Measurements from ENCODE around the gene PTCD2.

PTCD2 gene

GRCh38 chr5:72351376-72351775, 31.2 kb downstream of the PTCD2 start:
- DNase-seq = no peak

GRCh38 chr5:72352616-72353015, 32.4 kb downstream of the PTCD2 start:
- no peak for DNase-seq

DNA sequence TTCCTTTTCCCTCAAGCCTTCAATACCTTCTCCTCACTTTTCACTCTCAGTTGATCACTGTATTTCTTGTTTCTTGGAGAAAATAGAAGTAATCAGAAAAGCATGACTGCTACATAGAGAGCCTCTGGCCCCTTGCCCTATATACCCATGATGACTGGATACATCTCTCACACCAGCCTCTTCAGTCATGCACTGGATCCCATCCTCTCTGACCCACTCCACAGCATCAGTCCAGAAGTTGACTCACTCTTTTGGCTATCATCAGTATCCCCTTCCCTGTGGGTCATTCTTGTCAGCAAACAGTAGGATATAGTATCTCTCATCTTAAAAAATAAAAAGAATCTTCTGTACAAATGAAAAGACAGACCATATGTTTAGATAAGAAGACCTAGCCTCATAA, 32.9 kb downstream of the PTCD2 start:
- no peak for DNase-seq

DNA sequence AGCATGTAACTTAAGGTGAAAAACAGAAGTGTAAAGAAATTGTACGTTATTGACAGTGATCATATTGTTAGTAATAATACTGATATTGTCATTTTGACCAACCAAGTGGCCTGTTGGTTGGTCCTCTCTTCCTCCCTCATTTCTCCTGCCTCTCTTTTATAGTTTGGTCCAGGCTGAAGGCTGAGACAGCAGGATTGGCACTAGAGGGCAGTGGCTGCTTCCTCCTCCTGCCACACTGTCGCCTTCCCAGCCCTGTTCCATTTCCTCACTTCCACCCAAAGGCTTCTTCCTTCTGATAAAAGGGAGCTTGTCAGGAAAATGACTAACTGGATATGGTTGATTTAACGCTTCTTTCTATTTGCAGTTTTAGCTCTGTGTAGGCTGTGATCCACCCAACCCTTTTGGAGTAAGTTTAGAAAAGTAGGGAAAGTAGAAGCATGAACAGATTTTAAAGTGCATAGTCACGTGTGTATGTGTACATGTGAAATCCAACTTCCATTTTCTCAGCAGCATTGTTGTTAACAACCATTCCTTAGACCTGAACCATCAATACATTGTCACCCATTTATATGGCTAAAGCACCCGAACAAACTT, 35.6 kb downstream of the PTCD2 start:
- DNase-seq = no peak

GRCh38 chr5:72356361-72356760, 36.2 kb downstream of the PTCD2 start:
- no peak for DNase-seq

DNA sequence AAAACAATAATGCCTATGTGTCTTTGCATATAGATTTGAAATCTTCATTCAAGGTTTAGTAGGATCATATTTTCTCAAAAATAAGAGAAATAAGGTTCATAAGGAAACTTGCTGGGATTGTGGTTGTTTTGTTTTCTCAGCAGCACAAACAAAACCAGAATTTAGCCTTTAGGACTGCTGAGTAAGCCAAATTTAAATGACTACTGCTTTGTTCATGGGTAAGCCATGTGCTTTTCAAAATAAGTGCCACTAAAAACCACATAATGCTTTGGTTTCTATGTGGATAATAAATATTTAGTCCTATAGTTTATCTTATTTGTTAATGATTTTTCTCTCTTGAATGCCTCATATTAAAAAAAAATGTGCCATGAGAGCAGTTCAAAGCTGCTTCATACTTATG, 38.8 kb downstream of the PTCD2 start:
- DNase-seq = no peak

- DNase-seq = no peak
These were observed 39.7 kb downstream of the PTCD2 start for GRCh38 chr5:72359886-72360285.

- DNase-seq = no peak
These were observed 43.1 kb downstream of the PTCD2 start for GRCh38 chr5:72363166-72363802.

- no peak for DNase-seq
These were observed 44.0 kb downstream of the PTCD2 start for GRCh38 chr5:72364171-72364570.

DNA sequence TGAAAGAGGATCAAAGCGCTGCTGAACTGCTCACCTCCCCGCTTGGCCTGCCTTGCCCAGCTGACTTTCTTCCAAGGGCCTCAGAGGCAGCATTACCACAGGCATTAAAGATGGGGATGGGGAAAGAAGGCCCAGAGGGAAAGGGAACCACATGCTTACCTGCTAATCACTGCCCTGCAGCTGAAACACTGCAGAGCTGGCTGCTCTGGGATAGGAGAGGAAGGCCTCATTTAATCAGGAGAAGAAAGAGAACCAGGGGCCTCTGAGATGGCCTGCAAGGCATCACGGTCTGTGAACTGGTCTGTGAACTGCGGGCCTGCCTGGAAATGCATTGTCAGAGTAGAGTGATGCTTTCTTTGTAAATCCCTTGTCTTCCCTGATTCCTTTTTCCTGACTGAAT, 44.8 kb downstream of the PTCD2 start:
- DNase-seq = no peak

DNA sequence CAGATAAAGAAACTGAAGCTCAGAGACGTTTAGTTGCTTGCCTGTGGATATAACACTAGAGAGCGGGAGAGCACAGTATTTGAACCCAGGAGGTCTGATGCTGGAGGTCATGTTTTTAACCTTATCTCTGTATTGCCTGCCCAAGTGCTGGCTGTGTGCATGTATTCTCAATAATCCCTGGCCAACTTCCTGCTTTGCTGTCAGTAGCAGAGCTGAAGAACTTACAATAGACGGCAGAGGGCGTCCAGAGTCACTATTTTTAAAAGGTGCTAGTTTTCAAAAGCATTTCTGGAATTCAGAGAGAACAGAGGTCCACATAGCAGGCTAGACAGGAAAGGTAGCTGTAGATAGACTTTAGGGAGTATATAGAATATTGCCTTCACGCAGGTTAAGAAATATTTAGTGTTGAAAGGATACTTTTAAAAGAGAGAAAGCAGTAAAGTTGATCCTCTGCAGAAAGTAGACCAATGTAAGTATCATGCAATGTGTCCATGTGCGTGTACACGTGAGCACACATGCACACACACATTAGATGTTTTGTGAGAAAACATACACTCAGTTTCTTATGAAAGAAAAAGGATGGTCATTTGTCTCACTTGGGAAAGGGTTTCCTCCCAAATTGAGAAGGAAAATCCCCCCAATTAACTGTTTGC, 46.3 kb downstream of the PTCD2 start:
- peak; percentile 28 for DNase-seq

GRCh38 chr5:72368271-72368670, 48.1 kb downstream of the PTCD2 start:
- DNase-seq = no peak

GRCh38 chr5:72369301-72369700, 49.1 kb downstream of the PTCD2 start:
- no peak for DNase-seq

GRCh38 chr5:72369711-72370110, 49.5 kb downstream of the PTCD2 start:
- DNase-seq = no peak

- no peak for DNase-seq
These were observed 52.2 kb downstream of the PTCD2 start for GRCh38 chr5:72372331-72372730.

- DNase-seq = no peak
These were observed 52.8 kb downstream of the PTCD2 start for GRCh38 chr5:72372923-72373322.

- DNase-seq = no peak
These were observed 54.7 kb downstream of the PTCD2 start for GRCh38 chr5:72374844-72375243.

GRCh38 chr5:72376381-72376780, 56.2 kb downstream of the PTCD2 start:
- no peak for DNase-seq

GRCh38 chr5:72377910-72378638, 57.9 kb downstream of the PTCD2 start:
- DNase-seq = no peak

DNA sequence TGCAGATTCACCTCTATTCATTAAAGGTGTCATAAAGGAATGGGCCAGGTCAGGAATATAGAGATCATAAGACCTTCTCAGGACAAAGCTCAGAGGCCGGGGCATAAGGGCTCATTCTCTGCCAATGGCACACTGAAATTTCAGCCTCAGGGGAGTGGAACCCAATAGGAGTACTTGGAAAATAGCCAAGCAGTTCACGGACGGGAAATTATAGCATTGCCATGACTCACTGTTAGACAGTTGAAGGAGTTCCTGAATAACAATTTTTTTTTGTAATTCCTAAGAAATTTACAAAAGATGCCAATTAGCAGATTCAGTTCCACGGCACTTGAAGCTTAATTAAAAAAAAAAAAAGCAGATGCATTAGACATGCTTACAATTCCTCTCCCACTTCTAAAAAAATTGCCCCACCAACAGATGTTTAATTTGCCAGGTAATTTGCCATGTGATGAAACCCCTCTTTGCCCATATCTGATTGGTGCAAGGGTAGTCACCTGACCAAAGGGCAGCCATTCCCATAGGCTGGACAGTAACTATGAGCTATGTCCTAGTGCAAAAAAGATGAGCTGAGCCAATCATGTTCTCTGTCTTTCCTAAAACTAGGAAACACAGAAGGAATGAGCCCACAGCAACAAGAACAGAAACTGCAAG, 58.6 kb downstream of the PTCD2 start:
- DNase-seq = no peak

GRCh38 chr5:72379936-72380335, 59.8 kb downstream of the PTCD2 start:
- no peak for DNase-seq

DNA sequence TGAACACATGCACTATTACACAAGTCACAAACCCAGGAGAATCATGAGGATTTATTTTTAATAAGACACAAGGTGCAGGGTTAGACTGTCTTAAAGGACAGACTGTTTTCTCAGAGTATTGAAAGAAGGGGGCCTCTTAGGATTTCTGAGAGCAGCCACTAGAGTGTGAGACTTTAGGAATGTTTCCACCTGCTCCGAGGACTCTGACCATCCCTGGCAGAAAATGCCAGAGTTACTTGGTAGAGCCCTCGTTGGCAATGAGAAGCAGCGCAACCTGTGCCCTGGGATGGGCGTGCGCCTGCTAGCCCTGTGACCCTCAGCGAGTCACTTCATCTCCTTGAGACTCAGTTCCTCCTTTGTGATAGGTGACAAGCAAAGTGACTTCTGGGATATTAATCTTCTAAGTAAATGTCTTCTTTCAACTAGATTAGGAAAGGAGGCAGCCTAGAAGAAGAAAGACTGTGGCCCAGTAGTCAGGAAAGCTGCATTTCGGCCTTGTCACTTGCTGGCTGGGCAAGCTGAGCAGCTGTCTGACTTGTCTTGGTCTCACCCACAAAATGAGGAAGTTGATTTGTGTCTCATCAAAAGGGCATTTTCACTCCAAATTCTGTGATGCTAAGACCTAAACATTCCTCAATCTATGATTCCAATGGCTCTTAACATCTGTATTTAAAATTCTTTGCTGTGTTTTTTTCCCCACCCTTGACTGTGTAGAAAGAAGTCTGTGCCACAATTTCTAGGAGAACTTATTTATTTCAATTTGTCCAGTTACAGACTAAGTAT, 60.5 kb downstream of the PTCD2 start:
- no peak for DNase-seq

DNA sequence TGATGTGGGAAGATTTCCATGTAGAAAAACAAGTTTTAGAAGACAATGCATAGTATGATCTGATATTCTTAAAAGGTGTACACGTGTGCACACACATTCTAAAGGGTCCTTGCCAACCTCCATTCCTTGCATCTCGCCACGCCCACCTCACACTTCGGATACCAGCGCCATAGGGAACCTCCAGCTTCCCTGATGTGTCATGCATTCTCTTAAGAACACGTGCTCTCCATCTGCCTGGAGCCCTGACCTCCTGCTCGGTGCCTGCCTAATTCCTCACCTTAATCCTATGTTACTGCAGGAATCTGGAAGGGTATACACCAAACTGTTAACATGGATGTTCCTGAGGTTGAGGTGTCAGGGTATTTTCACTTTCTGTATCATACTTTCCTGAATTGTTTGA, 63.1 kb downstream of the PTCD2 start:
- DNase-seq = no peak

Measured in CD4-positive, alpha-beta T cell treated with Interleukin-17A for 4 hours (primary cell).